GM18511 (cell line): Measurements from ENCODE around the gene ATL2.
"Not testable (repeated sequence)": the region's sequence is repeated elsewhere in the genome, so short reads cannot be mapped to it uniquely, and the experiment has no call there.

Source experiments
- ATAC-seq: cut with Tn5 transposase; IDR thresholded peaks from one replicate; pipeline ENCODE4 v1.9.1; 2021; ENCODE audit warnings: mild to moderate bottlenecking, moderate library complexity; ENCODE audit not compliant: unreplicated experiment

ATL2 gene

DNA sequence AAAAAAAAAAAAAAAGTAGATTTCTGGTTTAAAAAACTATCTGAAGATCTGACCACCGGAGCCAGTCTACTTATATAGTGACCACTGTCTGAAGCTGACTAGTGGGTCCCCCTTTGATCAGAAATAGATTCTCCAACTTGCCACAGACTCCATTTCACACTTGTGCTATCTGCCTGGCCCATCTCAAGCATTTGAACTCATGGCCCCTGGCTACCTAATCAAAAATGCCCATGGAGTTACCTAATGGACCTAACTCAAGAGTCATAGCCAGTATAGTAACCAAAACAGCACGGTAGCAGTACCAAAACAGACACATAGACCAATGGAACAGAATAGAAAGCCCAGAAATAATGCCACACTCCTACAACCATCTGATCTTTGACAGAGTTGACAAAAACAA is 17.0 kb upstream of the ATL2 start:
- no peak for ATAC-seq

DNA sequence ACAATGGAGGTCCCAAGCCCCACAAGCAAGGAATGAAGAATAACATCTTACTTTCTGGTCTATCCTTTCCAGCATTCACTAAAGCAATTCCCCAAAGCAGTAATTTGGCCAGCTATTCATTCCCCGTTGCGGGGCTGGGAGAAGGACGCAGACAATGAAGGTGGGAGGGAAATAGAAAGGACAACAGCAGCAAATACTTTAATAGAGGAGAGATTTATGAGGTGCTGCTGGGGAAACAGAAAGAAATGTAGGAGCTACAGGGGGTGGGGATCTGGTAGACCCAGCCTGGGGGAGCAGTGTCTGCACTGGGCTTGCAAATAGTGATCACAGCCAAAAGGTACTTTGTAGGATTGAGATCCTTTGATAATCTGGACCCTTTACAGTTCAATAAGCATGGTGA is 13.9 kb upstream of the ATL2 start:
- no peak for ATAC-seq

DNA sequence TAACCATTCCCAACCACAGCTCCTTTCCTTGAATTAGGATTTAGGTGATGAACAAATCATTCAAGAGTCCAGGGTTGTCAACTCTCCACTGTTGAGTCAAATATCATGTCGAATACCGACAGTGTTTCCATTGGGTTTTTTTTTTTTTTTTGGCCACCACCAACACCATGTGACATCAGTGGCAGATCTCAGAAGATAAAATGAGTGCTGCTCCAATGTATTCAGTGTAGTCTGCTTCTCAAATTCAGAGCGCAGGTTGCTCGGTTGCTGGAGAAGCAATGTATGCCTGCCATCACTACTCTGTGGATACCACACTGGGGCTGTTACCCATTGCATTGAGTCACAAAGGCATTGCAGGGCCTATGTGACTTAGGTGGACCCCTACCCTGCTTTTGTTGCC is 10.8 kb upstream of the ATL2 start:
- ATAC-seq, result no peak

DNA sequence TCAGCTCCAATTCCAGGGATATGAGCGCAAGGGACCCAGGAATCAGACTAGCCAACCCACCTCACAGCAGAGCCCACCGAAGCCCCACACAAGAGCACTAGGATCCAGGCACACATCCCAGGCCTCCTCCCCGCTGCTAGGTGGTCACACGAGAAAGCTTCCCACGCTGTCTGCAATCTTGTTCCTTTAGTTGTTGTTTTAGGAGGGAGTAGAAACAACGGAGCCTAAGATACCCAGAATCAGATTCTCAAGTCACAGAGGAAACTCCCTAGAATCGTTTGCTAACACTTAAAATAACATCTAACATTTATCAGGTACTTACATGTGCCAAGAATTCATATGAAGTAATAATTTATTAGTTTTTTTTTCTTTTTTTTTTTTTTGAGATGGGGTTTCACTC is 9.7 kb upstream of the ATL2 start:
- ATAC-seq, result no peak

DNA sequence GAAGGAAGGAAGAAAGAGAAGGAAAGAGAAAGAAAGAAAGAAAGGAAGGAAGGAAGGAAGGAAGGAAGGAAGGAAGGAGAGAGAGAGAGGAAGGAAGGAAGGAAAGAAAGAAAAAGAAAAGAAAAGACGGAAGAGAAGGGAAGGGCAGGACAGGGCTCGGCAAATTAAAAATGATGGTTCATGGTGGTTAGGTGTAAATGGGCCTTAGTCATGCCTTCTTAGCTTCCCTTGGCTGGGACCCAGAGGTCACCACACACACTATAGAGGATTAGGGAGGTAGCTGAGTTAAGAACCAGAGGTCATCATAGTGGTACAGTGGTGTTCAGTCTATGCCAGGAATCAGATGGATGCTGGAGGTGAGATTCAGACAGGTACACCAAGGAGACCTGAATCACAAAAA is 9.3 kb upstream of the ATL2 start:
- no peak for ATAC-seq

DNA sequence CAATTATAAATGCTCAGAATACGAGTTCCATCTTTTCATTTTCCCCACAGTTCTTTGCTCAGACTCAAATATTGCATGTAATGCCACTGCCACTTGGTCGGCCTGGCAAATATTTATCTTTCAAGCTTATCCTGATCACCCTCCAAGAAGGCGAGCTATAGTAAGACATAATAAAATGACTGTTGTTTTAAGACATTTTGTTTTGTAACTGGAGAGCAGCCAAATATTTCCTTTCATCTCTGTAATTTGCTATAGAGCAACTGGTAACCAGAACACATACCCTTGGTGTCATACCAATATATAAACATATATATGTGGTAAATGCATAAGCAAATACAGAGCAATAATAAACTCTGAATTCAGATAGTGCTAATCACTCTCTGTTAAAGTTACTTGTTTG is 7.3 kb upstream of the ATL2 start:
- ATAC-seq, result no peak

DNA sequence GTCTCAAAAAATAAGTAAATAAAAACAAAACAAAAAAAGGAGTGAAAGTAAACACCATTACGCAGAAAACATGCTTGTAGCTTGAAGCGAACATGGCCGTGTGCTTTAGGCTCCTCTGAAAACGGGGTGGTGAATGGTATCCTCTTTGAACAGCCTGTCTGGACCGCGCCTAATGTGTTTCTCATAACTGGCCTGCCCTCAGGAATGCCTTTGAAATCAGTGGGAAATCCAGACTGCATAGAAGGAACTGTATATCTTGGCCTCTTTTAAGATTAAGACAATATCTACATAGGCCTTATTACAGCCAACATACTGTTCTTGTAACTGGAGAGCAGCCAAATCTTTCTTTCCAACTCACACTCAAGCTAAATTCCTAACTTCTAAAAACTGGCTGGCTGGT is 6.7 kb upstream of the ATL2 start:
- ATAC-seq, result not testable (repeated sequence)

DNA sequence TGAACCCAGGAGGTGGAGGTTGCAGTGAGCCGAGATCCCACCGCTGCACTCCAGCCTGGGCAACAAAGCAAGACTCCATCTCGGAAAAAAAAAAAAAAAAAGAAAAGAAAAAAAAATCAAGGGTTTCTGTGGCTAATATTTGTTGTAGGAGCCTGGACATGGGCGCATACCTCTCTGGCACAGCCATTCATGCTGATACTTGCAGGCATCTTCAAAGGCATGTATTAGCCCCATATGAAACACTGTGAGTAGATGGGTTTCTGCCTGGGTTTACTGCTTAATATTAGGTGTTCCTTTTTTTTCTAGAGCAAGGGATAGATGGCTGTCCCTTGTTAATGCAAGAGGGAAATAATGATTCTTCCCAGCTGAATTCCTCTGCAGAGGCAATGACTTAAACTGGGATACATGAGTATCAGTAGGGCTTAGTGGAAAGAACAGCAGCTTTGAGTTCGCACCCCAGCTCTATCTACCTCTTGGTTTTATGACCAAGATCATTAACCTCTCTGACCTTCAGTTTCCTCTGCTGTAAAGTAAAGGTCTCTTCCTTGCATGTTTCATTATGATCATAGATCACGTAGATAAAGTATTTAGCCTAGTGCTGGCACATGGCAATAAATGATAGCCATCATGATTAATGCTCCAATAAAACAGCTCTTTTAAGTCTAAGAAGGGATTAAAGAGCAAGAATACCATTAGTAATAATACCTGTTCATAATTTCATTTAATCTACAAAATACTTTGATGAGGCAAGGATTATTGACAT is 4.5 kb upstream of the ATL2 start:
- ATAC-seq, result no peak

DNA sequence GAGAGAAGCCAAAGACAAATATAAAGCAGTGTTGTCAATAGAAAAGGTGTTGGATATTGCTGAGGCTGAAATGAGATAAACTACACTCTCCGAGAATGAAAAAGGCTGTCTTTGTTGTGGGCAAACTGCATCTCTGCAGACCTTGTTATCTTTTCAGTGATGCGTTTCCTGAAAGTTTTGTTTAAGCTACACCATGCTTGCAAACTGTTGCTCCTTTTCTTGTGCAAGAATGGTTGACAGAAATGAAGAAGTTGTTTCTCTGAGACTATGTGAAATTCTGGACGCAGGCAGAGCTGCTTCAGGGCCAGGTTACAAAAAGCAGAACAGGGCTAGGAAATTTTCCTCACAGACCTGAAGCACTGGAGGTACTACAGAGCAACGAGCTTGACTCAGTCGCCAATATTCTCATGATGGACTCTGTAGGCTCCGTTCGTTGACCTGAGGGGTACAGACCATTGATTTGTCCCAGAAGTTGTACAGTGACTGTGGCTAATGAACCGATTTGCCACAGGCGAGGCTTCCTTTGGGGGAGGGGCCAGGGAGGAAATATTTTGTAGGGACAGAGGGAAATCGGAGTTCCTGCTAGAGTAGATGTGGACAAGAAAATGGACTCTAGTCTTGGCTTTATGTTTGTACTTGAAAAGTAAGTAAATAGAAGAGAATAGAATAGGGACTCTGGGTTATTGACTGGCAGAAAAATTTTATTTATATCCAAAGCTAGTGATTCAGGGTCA is 3.5 kb upstream of the ATL2 start:
- no peak for ATAC-seq

DNA sequence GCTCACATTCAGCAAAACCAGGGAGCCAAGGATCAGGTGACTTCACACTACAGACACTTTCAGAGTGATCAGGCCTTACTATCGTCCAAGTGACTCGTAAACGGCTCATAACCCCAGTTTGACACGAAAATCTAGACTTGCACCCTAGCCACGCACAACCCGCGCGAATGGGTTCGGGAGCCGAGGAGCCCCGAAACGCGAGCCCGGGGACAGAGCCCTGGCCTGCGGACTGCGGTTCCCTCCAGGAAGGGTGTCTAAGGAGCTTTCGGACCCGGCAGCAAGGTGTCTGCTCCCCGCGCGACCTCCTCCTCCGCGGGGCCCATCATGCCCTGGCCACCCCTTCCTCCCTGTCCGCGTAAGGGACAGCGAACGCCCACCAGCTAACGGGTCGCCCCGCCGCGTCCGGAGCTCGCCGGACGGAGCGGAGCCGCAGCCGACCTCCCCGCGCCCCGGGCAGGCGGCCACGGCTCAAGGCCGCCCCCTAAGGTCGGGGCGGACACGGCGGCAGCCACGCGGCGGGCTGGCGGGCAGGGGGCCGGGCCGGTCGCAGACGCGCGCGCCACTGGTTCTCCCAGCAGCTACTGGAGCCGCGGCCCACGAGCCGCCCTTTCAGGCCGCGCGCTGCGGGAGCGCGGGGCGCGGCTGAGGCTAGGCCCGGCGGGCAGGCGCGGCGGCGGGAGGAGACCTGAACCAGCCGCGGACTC is 575 bp downstream of the ATL2 start:
- ATAC-seq, result peak; percentile 80

DNA sequence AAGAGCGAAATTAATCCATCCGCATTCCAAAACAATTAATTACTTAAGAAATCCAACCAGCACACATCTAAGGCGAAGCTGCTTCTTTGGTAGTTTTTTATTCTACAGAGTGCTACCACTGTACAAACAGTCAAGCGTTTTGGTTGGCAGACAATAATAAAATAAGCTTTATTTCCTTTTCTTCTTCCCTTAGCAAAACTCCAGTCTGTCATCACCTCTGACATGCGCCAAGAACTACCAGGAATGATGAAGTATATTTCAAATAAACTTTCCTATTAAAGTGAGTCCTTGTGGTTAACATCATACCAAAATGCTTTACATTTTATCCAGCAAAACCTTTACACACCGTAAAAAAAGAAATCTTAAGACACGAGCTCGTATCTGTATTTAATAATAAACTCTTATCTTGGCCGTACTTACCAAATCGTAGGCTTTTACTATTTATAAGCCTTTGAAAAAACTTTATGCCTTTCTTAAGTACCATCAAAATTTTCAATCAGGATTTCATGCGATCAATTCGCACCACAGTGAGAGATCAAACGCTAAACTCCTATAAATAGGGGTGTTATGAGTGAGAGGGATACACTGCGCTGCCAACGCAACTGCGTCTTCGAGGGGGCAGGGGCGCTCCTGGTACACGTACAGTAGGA is 1.3 kb downstream of the ATL2 start:
- peak; percentile 36 for ATAC-seq

DNA sequence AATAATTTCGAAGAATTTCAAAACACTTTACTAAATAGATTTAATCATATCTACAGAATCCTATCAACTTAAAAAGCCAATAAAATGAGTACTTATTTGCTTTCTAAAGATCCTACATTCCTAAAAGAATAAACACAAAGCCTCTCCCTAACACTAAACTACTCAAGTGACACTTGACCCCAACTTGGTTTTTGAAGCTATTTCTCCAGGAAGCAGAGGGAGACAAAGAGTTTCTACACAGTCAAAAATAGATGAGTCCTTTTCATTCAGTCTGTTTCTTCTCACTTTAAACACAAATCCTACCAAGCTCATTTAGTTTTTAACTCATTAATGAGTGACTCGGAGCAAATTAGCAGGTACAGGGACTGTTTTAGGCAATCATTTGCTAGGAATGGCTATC is 2.1 kb downstream of the ATL2 start:
- ATAC-seq, result no peak

DNA sequence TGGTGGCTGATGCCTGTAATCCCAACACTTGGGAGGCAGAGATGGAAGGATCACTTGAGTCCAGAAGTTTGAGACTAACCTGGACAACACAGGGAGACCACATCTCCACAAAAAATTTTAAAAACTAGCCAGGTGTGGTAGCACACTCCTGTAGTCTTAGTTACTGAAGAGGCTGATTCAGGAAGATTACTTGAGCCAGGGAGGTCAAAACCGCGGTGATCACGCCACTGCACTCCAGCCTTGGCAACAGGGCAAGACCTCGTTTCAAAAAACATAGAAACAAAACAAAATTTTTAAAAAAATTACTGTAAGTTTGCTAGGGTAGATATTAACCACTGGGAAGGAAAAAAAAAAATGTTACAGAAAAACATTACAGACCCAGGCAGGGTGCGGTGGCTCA is 5.8 kb downstream of the ATL2 start:
- ATAC-seq, result no peak

DNA sequence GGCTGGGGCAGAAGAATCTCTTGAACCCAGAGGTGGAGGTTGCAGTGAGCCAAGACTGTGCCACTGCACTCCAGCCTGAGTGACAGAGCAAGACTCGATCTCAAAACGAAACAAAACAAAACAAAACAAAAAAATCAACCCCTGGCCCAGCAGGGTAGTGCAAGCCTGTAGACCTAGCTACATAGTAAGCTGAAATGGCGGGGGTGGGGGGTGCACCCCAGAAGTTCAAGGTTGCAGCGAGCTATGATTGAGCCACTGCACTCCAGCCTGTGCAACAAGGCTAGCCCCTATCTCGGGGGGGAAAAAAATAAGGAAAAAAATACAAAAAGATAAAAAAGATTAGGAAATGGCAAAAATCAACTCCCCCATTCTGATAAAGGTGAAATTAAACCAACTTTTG is 6.4 kb downstream of the ATL2 start:
- no peak for ATAC-seq

DNA sequence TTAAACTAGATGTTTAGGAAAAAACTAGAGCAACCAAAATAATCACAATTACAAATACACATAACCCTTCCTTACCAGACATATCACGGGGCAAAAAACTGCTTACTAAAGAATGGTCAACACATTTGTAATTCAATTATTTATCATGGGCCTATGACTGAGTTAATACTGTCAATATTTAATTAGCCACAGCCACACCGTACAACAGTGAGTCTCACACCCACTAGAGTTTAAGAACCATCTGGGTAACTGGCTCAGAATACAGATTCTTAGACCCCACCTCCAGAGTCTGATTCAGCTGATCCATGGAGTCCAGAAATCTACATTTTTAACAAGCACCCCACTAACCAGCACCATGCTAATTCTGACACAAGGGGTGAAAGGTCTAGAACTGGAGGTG is 14.8 kb downstream of the ATL2 start:
- no peak for ATAC-seq

DNA sequence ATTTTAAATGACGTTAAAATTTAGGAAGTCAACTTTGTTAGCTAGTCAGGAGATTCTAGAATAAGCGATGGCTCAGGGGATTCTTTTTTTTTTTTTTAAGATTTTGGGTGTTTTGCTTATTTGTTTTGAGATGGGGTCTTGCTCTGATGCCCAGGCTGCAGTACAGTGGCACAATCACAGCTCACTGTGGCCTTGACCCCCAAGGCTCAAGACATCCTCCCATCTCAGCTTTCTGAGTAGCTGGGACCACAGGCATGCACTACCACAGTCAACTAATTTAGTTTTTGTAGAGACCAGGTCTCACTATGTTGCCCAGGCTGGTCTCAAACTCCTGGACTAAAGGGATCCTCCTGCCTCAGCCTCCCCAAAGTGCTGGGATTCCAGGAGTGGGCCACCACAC is 16.9 kb downstream of the ATL2 start:
- no peak for ATAC-seq

DNA sequence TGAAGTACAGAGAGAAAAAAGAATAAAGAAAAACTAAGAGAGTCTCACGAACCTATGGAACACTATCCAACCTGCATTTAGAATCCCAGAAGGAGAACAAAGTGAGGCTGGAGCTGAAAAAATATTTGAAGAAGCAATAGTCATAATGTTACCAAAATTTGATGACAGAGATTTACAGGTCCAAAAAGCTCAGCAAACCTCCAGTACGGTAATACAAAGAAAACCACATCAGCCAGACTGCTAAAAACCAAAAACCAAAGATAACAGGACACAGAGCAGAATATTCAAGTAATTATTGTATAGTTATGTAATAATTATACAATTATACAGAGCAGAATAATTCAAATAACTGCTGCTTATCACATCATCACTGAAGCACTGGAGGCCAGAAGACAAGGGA is 23.7 kb downstream of the ATL2 start:
- ATAC-seq, result no peak

DNA sequence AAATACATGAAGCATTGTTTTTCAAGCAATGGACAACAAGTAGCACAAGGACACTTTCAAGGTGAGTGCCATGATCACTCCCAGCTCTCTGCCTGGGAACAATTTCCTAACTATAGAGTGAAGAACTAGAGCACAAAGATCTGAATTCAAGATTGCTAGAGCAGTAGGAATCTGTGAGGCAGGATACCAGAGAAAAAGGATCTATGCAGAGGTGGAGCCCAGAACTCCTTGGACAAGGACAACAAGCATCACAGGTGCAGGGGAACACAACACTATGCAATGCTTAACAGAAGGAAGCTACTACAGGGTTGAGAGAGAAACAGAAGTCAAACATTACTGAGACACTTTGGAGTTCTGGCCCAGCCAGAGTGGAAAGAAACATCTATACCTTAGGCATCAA is 24.7 kb downstream of the ATL2 start:
- ATAC-seq, result no peak

DNA sequence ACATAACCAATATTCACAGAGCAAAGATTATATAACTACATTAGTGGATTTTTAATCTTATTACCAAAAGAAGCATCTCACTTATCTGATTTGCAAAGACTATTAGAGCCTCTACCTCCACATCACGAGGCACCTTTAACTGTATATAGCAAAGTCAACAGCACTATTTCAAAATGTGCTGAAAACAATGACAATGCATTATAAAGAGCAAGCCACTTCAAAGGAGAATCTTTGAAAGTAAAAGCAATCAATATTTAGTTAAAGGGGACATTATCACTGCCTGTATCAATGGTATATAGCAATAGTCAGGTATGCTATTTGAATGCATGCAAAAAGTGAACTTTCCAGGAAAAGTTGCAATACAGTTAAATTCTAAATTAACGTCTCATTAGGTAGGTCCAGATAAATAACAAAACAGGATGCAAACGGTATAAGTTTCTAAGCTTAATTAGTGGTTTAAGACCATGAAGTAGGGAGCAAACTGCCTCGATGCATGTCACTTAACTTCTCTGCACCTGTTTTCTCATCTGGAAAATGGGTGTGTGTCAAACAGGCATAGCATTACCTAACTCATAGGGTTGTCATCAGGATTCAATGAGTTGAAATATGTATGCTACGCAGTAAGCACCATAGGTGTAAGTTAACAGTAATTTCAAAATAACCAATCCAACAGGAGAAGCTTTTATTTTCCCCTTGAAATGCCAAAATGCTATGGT is 31.6 kb downstream of the ATL2 start:
- ATAC-seq, result no peak

DNA sequence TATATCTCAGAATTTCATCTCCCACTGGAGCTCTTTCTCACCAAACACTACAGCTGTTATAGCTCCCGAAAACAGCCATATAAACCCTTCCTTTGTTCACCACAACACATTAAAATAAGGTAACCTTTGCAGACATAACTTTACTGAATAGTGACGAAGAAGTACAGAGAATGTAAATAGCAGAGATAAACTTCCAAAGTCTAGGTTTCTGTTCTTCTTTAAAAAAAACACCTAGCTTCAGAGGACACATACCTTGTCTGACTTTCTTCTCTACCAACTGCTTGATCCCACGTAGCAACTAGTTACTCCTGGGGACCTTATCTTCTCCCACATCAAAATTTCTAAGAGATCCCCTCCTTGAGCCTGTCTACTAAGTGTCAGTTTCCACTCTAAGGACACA is 32.3 kb downstream of the ATL2 start:
- ATAC-seq, result no peak

DNA sequence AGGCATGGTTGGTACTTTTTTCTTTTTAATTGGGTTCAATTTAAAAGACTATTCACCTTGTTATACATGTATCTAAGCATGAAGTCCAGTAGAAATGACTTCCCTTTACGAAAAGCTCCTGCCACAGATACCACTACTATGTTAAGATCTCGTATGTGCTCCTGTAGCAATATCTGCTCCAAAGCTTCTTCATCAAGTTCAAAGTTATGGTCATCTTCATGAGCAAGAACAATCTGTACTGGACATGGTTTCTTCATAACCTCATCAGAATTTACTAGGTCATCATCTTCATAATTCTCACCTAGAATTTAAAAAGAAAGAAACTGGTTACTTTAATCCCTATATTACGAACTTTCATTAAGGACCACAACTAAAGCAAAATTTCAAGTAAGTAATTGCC is 33.9 kb downstream of the ATL2 start:
- no peak for ATAC-seq
